Activated T-helper 2 cell treated with anti-CD3 and anti-CD28 coated beads, Interferon-gamma antibody, Interleukin-2, Interleukin-4, amounts not matched to agents 10 μg/mL and 5 μg/mL and 100 μg/mL, durations not matched to agents 14 hours and 24 hours and 36 hours (primary cell): ENCODE results near the gene C2orf69. TPM values are rescaled to one million over a fixed set of nuclear protein-coding genes. Genes with fewer than 3 reads are reported as not detected.

ENCODE experiments used
- DNase-seq: peaks from one replicate; pipeline ENCODE4 v3.0.0; 2021; ENCODE audit warnings: low spot score
- H3K27ac Mint-ChIP-seq: one replicate; pipeline ENCODE4 v1.8.0; 2021; ENCODE audit warnings: mixed read lengths
- H3K27me3 Mint-ChIP-seq: one replicate; pipeline ENCODE4 v1.8.0; 2021; ENCODE audit warnings: low read depth, mixed read lengths
- H3K36me3 Mint-ChIP-seq: one replicate; pipeline ENCODE4 v1.8.0; 2021; ENCODE audit warnings: low read depth, mixed read lengths
- H3K4me1 Mint-ChIP-seq: one replicate; pipeline ENCODE4 v1.8.0; 2021; ENCODE audit warnings: low read depth, mixed read lengths
- H3K4me3 Mint-ChIP-seq: one replicate; pipeline ENCODE4 v1.8.0; 2021; ENCODE audit warnings: low read depth, mild to moderate bottlenecking, moderate library complexity, mixed read lengths
- H3K9me3 Mint-ChIP-seq: one replicate; pipeline ENCODE4 v1.8.0; 2021; ENCODE audit warnings: mixed read lengths
- intact Hi-C: fragments of 100-400 bp; cut with micrococcal nuclease; formaldehyde crosslinking; loops from one replicate; pipeline ENCODE4 v1.15.1; 2023
- total RNA-seq: library from RNA; stranded (reverse); gene quantifications from 2 replicates; pipeline ENCODE4 v1.2.3, GENCODE V29; 2022

C2orf69 gene
- total RNA-seq, 1 donor from 2014 or later = 17.6 TPM

GRCh38 chr2:199926806-199927205 is 15.7 kb downstream of the C2orf69 start:
- Mint-ChIP-seq H3K27me3 (no peaks in the 10 kb centered on the region), H3K36me3 (peaks cover 57% of the 10 kb centered on the region), H3K4me1 (peaks cover 20% of the 10 kb centered on the region), H3K27ac (no peak overlapping the region), H3K4me3 (no peak overlapping the region), H3K9me3 (no peaks in the 10 kb centered on the region)
- intact Hi-C loops = no loop called here
- DNase-seq = no peak

DNA sequence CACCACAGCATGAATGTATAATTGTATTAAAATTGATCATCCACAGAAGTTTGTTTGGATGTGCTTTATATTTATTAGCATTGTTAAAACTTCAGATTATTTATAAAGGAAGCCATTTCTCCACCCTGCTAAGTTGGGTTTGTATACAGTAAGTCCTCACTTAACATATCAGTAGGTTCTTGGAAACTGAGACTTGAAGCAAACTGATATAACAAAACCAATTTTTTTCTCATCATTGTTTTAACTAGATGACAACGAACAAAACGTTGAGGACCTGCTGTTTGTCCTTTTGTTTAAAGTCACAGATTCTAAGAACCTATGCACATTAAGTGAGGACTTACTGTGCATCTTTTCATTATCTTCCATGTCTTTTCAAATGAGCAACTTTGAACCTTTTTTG is 17.1 kb downstream of the C2orf69 start:
- Mint-ChIP-seq H3K36me3 (peaks cover 59% of the 10 kb centered on the region), H3K27ac (no peak overlapping the region), H3K4me3 (no peak overlapping the region), H3K9me3 (no peaks in the 10 kb centered on the region), H3K4me1 (peaks cover 15% of the 10 kb centered on the region), H3K27me3 (no peaks in the 10 kb centered on the region)
- intact Hi-C loops = no loop called here
- DNase-seq = no peak

DNA sequence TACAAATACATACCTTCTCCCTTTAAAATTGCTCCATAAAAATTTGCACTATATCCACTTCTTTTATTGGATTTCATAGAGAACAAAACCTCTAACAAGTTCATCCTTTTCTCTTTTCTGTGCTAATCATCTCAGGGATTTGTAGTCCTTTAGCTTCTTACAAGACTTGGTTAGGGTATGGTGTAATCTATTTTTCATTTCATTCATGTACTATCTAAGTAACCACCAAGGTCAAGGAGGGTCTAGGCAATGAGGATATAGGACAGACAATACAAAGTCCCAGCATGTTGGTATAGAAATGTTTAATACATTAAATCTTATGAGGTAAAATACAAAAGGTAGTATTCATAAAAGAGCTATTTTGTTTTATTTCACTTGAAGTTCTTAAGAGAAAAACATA is 17.5 kb downstream of the C2orf69 start:
- H3K4me3 Mint-ChIP-seq = no peak overlapping the region
- H3K4me1 Mint-ChIP-seq = peaks cover 14% of the 10 kb centered on the region
- H3K36me3 Mint-ChIP-seq = peaks cover 59% of the 10 kb centered on the region
- no peaks in the 10 kb centered on the region for H3K27me3 Mint-ChIP-seq
- H3K9me3 Mint-ChIP-seq = no peaks in the 10 kb centered on the region
- intact Hi-C loops = no loop called here
- no peak overlapping the region for H3K27ac Mint-ChIP-seq
- no peak for DNase-seq

DNA sequence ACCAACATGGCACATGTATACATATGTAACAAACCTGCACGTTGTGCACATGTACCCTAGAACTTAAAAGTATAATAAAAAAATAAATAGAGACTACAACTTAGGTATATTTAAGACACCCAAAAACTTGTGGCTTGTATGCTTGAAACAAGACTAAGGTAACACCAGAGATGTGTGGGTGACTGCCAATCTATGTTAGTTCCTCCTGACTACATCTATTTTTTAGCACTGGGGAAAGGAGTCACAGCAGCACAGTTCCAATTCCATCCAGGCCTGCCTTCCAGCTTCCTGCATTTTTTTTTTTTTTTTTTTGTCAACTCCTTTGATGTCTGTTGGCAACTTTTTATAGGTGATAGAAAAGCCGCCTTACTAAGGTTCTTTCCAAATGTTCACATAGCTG is 18.2 kb downstream of the C2orf69 start:
- Mint-ChIP-seq H3K4me3 (no peak overlapping the region), H3K27ac (no peak overlapping the region), H3K4me1 (peaks cover 8% of the 10 kb centered on the region), H3K36me3 (peaks cover 58% of the 10 kb centered on the region), H3K27me3 (no peaks in the 10 kb centered on the region), H3K9me3 (no peaks in the 10 kb centered on the region)
- intact Hi-C loops = no loop called here
- no peak for DNase-seq

GRCh38 chr2:199932312-199932855 is 21.3 kb downstream of the C2orf69 start:
- no peak overlapping the region for H3K27ac Mint-ChIP-seq

GRCh38 chr2:199933466-199933865 is 22.4 kb downstream of the C2orf69 start:
- H3K4me1 Mint-ChIP-seq = no peaks in the 10 kb centered on the region
- H3K27me3 Mint-ChIP-seq = no peaks in the 10 kb centered on the region
- DNase-seq = no peak
- H3K36me3 Mint-ChIP-seq = peaks cover 51% of the 10 kb centered on the region
- H3K9me3 Mint-ChIP-seq = no peaks in the 10 kb centered on the region
- no peak overlapping the region for H3K27ac Mint-ChIP-seq
- intact Hi-C loops = no loop called here
- H3K4me3 Mint-ChIP-seq = no peak overlapping the region

More at GRCh38 chr2:199932312-199932855, 21.3 kb downstream of the C2orf69 start:
- no peaks in the 10 kb centered on the region for H3K9me3 Mint-ChIP-seq
- no peak overlapping the region for H3K4me3 Mint-ChIP-seq
- no peaks in the 10 kb centered on the region for H3K27me3 Mint-ChIP-seq
- no peak for DNase-seq
- H3K4me1 Mint-ChIP-seq = no peaks in the 10 kb centered on the region
- H3K36me3 Mint-ChIP-seq = peaks cover 48% of the 10 kb centered on the region
- intact Hi-C loops = no loop called here

DNA sequence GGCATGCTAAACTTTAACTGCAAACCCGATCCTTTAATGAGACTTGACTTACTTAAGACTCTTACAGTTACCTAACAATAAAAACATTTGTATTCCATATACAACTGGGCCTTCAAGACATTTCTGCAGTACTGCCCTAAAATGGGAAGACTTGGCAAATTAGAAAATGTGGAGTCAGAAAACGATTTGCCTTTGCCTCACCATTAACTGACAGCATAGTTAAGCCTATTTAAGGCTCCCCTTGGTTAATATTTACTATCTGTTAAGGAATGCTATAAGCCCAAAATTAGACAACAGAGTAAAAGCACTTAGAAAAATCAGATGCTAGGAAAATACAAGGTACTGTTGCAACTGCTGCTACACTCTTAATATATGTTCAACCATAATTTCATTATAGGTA is 25.5 kb downstream of the C2orf69 start:
- Mint-ChIP-seq H3K9me3 (no peaks in the 10 kb centered on the region), H3K36me3 (peaks cover 35% of the 10 kb centered on the region), H3K27ac (no peak overlapping the region), H3K4me1 (peaks cover 4% of the 10 kb centered on the region), H3K27me3 (no peaks in the 10 kb centered on the region), H3K4me3 (no peak overlapping the region)
- no peak for DNase-seq
- intact Hi-C loops = no loop called here

DNA sequence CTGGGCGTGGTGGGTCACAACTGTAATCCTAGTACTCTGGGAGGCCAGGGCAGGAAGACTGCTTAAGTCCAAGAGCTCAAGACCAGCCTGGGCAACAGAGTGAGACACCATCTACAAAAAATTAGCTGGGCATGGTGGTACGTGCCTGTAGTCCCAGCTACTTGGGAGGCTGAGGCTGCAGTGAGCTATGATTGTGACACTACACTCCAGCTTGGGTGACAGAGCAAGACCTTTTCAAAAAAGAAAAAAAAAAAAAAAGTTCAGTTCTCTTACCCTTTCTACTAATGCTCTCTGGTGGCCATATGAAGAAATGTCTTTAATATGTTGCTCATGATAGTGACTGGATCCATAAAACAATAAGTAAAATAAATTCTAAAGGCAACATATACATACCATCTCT is 29.3 kb downstream of the C2orf69 start:
- Mint-ChIP-seq H3K36me3 (peaks cover 42% of the 10 kb centered on the region), H3K27me3 (no peaks in the 10 kb centered on the region), H3K4me1 (peaks cover 12% of the 10 kb centered on the region), H3K9me3 (no peaks in the 10 kb centered on the region), H3K27ac (no peak overlapping the region), H3K4me3 (no peak overlapping the region)
- intact Hi-C loops = no loop called here
- DNase-seq = no peak

DNA sequence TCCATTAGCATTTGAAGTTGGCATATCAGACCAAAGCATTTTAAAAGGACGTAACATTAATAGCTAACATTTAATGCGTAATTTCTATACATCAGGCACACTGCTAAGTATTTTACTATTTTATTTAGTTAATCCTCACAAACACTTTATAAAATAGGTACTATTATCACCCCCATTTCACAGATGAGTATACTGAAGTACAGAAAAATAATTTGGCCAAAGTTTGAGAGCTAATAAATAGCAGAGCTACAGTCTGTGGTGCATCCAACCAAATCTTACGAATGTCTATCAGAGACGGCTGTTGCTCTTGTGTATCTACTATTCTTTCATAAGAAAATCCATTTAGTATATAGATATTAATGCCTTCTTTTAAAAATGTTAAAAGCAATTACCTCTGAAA is 32.3 kb downstream of the C2orf69 start:
- intact Hi-C loops = no loop called here
- DNase-seq = no peak
- H3K4me3 Mint-ChIP-seq = no peak overlapping the region
- peaks cover 20% of the 10 kb centered on the region for H3K4me1 Mint-ChIP-seq
- H3K27me3 Mint-ChIP-seq = no peaks in the 10 kb centered on the region
- peaks cover 59% of the 10 kb centered on the region for H3K36me3 Mint-ChIP-seq
- H3K9me3 Mint-ChIP-seq = no peaks in the 10 kb centered on the region
- H3K27ac Mint-ChIP-seq = no peak overlapping the region

- Mint-ChIP-seq H3K4me3 (no peak overlapping the region), H3K27me3 (no peaks in the 10 kb centered on the region), H3K27ac (no peak overlapping the region), H3K9me3 (no peaks in the 10 kb centered on the region), H3K36me3 (peaks cover 69% of the 10 kb centered on the region), H3K4me1 (peaks cover 28% of the 10 kb centered on the region)
- DNase-seq = no peak
- intact Hi-C loops = no loop called here
These were observed 35.1 kb downstream of the C2orf69 start for GRCh38 chr2:199946196-199946595.

- H3K36me3 Mint-ChIP-seq = peaks cover 73% of the 10 kb centered on the region
- no peak overlapping the region for H3K27ac Mint-ChIP-seq
- DNase-seq = no peak
- no peaks in the 10 kb centered on the region for H3K27me3 Mint-ChIP-seq
- intact Hi-C loops = no loop called here
- H3K4me1 Mint-ChIP-seq = peaks cover 32% of the 10 kb centered on the region
- no peak overlapping the region for H3K4me3 Mint-ChIP-seq
- no peaks in the 10 kb centered on the region for H3K9me3 Mint-ChIP-seq
These were observed 35.7 kb downstream of the C2orf69 start for GRCh38 chr2:199946836-199947235.

DNA sequence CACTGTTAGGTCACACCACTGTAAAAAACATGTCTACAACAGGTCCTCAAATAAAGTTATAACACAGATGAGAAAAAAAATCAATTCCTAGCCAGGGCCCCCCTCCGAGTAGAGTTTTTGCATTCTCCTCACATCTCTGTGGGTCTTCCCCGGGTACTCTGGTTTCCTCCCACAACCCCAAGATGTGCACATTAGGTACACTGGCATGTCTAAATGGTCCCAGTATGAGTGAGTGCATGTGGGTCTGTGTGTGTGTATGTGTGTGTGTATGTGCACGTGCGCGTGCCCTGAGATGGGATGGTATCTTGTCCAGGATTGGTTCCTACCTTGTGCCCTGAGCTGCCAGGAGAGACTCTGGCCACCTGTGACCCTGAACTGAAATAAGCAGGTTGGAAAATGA is 39.3 kb downstream of the C2orf69 start:
- peaks cover 38% of the 10 kb centered on the region for H3K4me1 Mint-ChIP-seq
- no peaks in the 10 kb centered on the region for H3K9me3 Mint-ChIP-seq
- H3K36me3 Mint-ChIP-seq = peaks cover 59% of the 10 kb centered on the region
- DNase-seq = no peak
- peak overlapping the region; percentile 64 for H3K27ac Mint-ChIP-seq
- H3K27me3 Mint-ChIP-seq = no peaks in the 10 kb centered on the region
- intact Hi-C loops = no loop called here
- peak overlapping the region; percentile 28 for H3K4me3 Mint-ChIP-seq

- H3K4me3 Mint-ChIP-seq = no peak overlapping the region
- no peak for DNase-seq
- H3K27me3 Mint-ChIP-seq = no peaks in the 10 kb centered on the region
- H3K36me3 Mint-ChIP-seq = peaks cover 53% of the 10 kb centered on the region
- no peaks in the 10 kb centered on the region for H3K9me3 Mint-ChIP-seq
- H3K4me1 Mint-ChIP-seq = peaks cover 38% of the 10 kb centered on the region
- intact Hi-C loops = no loop called here
- no peak overlapping the region for H3K27ac Mint-ChIP-seq
These were observed 39.9 kb downstream of the C2orf69 start for GRCh38 chr2:199951023-199951422.

- intact Hi-C loops = loop anchor here (1.0 to 5.0 kb wide), 2 partner anchors 44 to 857 kb away; partner anchors contain the start of genes BZW1 and C2orf69
- DNase-seq = no peak
- no peaks in the 10 kb centered on the region for H3K27me3 Mint-ChIP-seq
- H3K27ac Mint-ChIP-seq = peak overlapping the region; percentile 79
- H3K4me1 Mint-ChIP-seq = peaks cover 48% of the 10 kb centered on the region
- no peaks in the 10 kb centered on the region for H3K9me3 Mint-ChIP-seq
- H3K4me3 Mint-ChIP-seq = peak overlapping the region; percentile 93
- peaks cover 51% of the 10 kb centered on the region for H3K36me3 Mint-ChIP-seq
These were observed 43.9 kb downstream of the C2orf69 start for GRCh38 chr2:199955007-199955338.
